ENCODE data around the gene RAB19. TPM values are rescaled to one million over a fixed set of nuclear protein-coding genes. Genes with fewer than 3 reads are reported as not detected.
A peak's percentile ranks its signal among the peaks of the same experiment; 100 is the strongest.

The RAB19 gene
- total and polyA plus RNA-seq, 9 of the 15 experiments (the other 6 are each of a cell fraction or from before 2014, with no cell fraction given), result not detected

- Histone ChIP-seq H3K9me1 (ENCODE audit: control insufficient read depth, insufficient read depth, low read length) (no peaks in the 10 kb centered on the region), H3K4me1 (replicated peaks in 1 of 2; ENCODE audit: control insufficient read depth in 2 of 2, insufficient read depth in 2 of 2, low read length in 2 of 2) (no peaks in the 10 kb centered on the region), H3K9ac (ENCODE audit: insufficient read depth in 1 of 2, low read depth in 2 of 2, low read length in 2 of 2) (peak overlapping the region in 1 of 2 experiments; percentile 42; a peak in 2 of 4 replicates), H3K4me3 (no peak overlapping the region), H4K20me1 (replicated peaks; ENCODE audit: control insufficient read depth, insufficient read depth, low read length) (no peaks in the 10 kb centered on the region), H3K9me3 (replicated peaks; ENCODE audit: control insufficient read depth, insufficient read depth, low read depth, low read length) (peaks cover 2% of the 10 kb centered on the region), H3K79me2 (ENCODE audit: control insufficient read depth, insufficient read depth, low read length) (no peaks in the 10 kb centered on the region), H3K4me2 (ENCODE audit: insufficient read depth, low read length) (no peak overlapping the region), H2AFZ (ENCODE audit: low read depth, low read length) (no peak overlapping the region), H3K27ac (ENCODE audit: extremely low read depth, low read depth, low read length) (no peak overlapping the region), H3K27me3 (ENCODE audit: control insufficient read depth in 2 of 2, insufficient read depth in 2 of 2, low read length in 2 of 2) (peaks cover 35 to 84% of the 10 kb centered on the region in 2 experiments), H3K36me3 (ENCODE audit: control insufficient read depth, insufficient read depth, low read length) (no peaks in the 10 kb centered on the region)
- BruUV-seq (replicated peaks), result no TSS peak
- FAIRE-seq (no peak), ATAC-seq (no peak; the same call in 1 of the 3 replicates), DNase-seq (ENCODE audit: extremely low read depth in 1 of 4, low spot score in 3 of 4) (peak in 1 of 4 experiments; percentile 11)
- in situ Hi-C loops (cut with MboI), result no loop called here
- WGBS (ENCODE audit: insufficient coverage, low coverage, missing lambda C conversion rate), result 27% methylated on average over 12 of the region's 12 CpGs
- ChIA-PET POLR2A (interaction anchor here (0.6 to 1.2 kb wide), 5 partner anchors 9 to 51 kb away, joined by 3 to 5 read pairs (median 4); partner anchors contain the start of gene SLC37A3), CTCF (ENCODE audit: low intra/inter-chr PET ratio) (no interaction called here)
- intact Hi-C loops (cut with micrococcal nuclease), result no loop called here
- TF ChIP-seq RNF2 (IDR thresholded peaks at IDR 0.05), result 0 out of 2 replicates have a peak, but pooled peaks have one; percentile 9
- no peak for TF ChIP-seq ZEB2 (IDR thresholded peaks at IDR 0.05)
These were observed 21.9 kb downstream of the RAB19 start for GRCh38 chr7:140425718-140426117.

GRCh38 chr7:140426130-140426529 lies 22.3 kb downstream of the RAB19 start:
- DNase-seq (ENCODE audit: extremely low read depth in 1 of 4, low spot score in 3 of 4), result no peak
- H3K27ac ChIP-seq (ENCODE audit: extremely low read depth, low read depth, low read length), result no peak overlapping the region
- no peaks in the 10 kb centered on the region for H3K79me2 ChIP-seq (ENCODE audit: control insufficient read depth, insufficient read depth, low read length)
- FAIRE-seq, result no peak
- ChIA-PET CTCF (ENCODE audit: low intra/inter-chr PET ratio) (no interaction called here), POLR2A (interaction anchor here (0.6 to 1.2 kb wide), 5 partner anchors 9 to 51 kb away, joined by 3 to 5 read pairs (median 4); partner anchors contain the start of gene SLC37A3)
- H3K4me2 ChIP-seq (ENCODE audit: insufficient read depth, low read length), result no peak overlapping the region
- peaks cover 2% of the 10 kb centered on the region for H3K9me3 ChIP-seq (replicated peaks; ENCODE audit: control insufficient read depth, insufficient read depth, low read depth, low read length)
- H4K20me1 ChIP-seq (replicated peaks; ENCODE audit: control insufficient read depth, insufficient read depth, low read length), result no peaks in the 10 kb centered on the region
- peak; percentile 25 for ATAC-seq
- no peak overlapping the region for H3K4me3 ChIP-seq
- BruUV-seq (replicated peaks), result no TSS peak
- peaks cover 35 to 83% of the 10 kb centered on the region in 2 experiments for H3K27me3 ChIP-seq (ENCODE audit: control insufficient read depth in 2 of 2, insufficient read depth in 2 of 2, low read length in 2 of 2)
- no peaks in the 10 kb centered on the region for H3K4me1 ChIP-seq (replicated peaks in 1 of 2; ENCODE audit: control insufficient read depth in 2 of 2, insufficient read depth in 2 of 2, low read length in 2 of 2)
- no peaks in the 10 kb centered on the region for H3K9me1 ChIP-seq (ENCODE audit: control insufficient read depth, insufficient read depth, low read length)
- TF ChIP-seq SLC30A9 (CRISPR knock-in tag; IDR thresholded peaks at IDR 0.05) (no peak), THAP7 (CRISPR knock-in tag; IDR thresholded peaks at IDR 0.05) (no peak), ARNT (IDR thresholded peaks at IDR 0.05) (no peak), ZNF583 (CRISPR knock-in tag; IDR thresholded peaks at IDR 0.05) (no peak), ARHGAP35 (IDR thresholded peaks at IDR 0.05; ENCODE audit: partially characterized antibody) (no peak), ZC3H4 (CRISPR knock-in tag; IDR thresholded peaks at IDR 0.05; ENCODE audit: borderline replicate concordance) (no peak), ZNF655 (CRISPR knock-in tag; IDR thresholded peaks at IDR 0.05) (no peak), TCF15 (CRISPR knock-in tag; IDR thresholded peaks at IDR 0.05) (no peak), FUS (optimal IDR thresholded peaks at IDR 0.05; ENCODE audit: low read depth, low read length) (no peak)
- H2AFZ ChIP-seq (ENCODE audit: low read depth, low read length), result no peak overlapping the region
- WGBS (ENCODE audit: insufficient coverage, low coverage, missing lambda C conversion rate), result 48% methylated on average over 6 of the region's 6 CpGs
- intact Hi-C loops (cut with micrococcal nuclease), result no loop called here
- peak overlapping the region in 1 of 2 experiments; percentile 42; a peak in 2 of 4 replicates for H3K9ac ChIP-seq (ENCODE audit: insufficient read depth in 1 of 2, low read depth in 2 of 2, low read length in 2 of 2)
- in situ Hi-C loops (cut with MboI), result no loop called here
- no peaks in the 10 kb centered on the region for H3K36me3 ChIP-seq (ENCODE audit: control insufficient read depth, insufficient read depth, low read length)
